ENCODE results near the gene MRGPRD.

Gene MRGPRD

DNA sequence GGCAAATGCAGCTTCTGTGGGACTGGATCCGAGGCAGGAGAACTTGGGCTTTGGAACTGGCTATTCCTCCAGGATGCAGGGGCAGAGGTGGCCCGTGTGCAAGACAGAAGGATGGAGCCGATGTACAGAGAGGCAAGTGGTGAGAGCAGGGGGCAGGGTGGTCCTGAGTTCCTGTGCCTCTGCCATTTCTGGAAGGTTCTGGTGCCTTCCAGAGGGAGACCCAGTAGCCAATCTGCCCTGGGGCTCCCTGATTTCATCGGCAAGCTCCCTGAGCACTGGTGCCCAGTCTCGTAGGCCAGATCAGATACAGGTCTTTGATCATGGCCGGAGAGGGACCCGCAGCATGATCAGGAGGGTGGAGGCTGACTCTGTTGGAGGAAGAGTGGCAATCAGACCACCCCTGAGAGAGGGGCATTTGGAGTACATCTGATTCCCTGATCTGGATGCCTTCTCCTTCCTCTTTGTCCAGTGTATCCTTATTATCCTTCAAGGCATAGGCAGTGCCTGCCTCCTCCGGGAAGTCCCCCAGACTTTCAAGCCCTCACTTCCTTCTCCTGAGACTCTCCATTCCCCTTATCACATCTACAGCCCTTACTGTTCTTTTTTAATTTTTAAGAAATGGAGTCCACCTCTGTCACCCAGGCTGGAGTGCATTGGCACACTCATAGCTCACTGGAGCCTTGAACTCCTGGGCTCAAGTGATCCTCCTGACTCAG is 9.7 kb downstream of the MRGPRD start:
- Mint-ChIP-seq H3K36me3 (no peaks in the 10 kb centered on the region), H3K4me3 (no peak overlapping the region), H3K4me1 (ENCODE audit: low read depth) (peaks cover 6% of the 10 kb centered on the region), H3K27me3 (no peaks in the 10 kb centered on the region), H3K27ac (no peak overlapping the region), H3K9me3 (ENCODE audit: low read depth) (no peaks in the 10 kb centered on the region)

DNA sequence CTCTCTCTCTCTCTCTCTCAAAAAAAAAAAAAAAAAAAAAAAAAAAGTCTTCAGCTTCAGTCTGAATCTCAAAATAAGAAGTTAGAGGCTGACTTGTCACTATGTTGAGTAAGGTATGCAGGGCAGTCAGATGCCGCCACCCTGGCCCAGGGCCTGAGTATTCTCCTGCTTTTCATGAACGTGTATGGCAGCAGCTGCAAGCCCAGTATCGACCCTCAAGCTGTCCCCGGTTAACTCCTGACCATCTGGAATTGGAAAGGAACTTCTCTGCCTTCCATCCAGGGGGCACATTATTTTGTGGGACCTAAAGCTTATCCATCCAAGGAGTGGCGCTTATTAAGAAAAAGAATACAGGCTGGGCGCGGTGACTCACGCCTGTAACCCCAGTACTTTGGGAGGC is 11.4 kb downstream of the MRGPRD start:
- no peaks in the 10 kb centered on the region for H3K36me3 Mint-ChIP-seq
- no peak overlapping the region for H3K27ac Mint-ChIP-seq
- no peaks in the 10 kb centered on the region for H3K9me3 Mint-ChIP-seq (ENCODE audit: low read depth)
- H3K4me1 Mint-ChIP-seq (ENCODE audit: low read depth), result peaks cover 9% of the 10 kb centered on the region
- no peaks in the 10 kb centered on the region for H3K27me3 Mint-ChIP-seq
- H3K4me3 Mint-ChIP-seq, result no peak overlapping the region

- H3K9me3 Mint-ChIP-seq (ENCODE audit: low read depth), result no peaks in the 10 kb centered on the region
Observed at GRCh38 chr11:68968306-68969250, 12.2 kb downstream of the MRGPRD start.

GRCh38 chr11:68966894-68967780 is 13.6 kb downstream of the MRGPRD start:
- Mint-ChIP-seq H3K4me3 (no peak overlapping the region), H3K9me3 (ENCODE audit: low read depth) (no peaks in the 10 kb centered on the region), H3K27ac (no peak overlapping the region), H3K27me3 (no peaks in the 10 kb centered on the region), H3K36me3 (no peaks in the 10 kb centered on the region), H3K4me1 (ENCODE audit: low read depth) (peaks cover 15% of the 10 kb centered on the region)

More at GRCh38 chr11:68968306-68969250, 12.2 kb downstream of the MRGPRD start:
- Mint-ChIP-seq H3K36me3 (no peaks in the 10 kb centered on the region), H3K27me3 (no peaks in the 10 kb centered on the region), H3K4me3 (no peak overlapping the region), H3K4me1 (ENCODE audit: low read depth) (peaks cover 9% of the 10 kb centered on the region), H3K27ac (no peak overlapping the region)

DNA sequence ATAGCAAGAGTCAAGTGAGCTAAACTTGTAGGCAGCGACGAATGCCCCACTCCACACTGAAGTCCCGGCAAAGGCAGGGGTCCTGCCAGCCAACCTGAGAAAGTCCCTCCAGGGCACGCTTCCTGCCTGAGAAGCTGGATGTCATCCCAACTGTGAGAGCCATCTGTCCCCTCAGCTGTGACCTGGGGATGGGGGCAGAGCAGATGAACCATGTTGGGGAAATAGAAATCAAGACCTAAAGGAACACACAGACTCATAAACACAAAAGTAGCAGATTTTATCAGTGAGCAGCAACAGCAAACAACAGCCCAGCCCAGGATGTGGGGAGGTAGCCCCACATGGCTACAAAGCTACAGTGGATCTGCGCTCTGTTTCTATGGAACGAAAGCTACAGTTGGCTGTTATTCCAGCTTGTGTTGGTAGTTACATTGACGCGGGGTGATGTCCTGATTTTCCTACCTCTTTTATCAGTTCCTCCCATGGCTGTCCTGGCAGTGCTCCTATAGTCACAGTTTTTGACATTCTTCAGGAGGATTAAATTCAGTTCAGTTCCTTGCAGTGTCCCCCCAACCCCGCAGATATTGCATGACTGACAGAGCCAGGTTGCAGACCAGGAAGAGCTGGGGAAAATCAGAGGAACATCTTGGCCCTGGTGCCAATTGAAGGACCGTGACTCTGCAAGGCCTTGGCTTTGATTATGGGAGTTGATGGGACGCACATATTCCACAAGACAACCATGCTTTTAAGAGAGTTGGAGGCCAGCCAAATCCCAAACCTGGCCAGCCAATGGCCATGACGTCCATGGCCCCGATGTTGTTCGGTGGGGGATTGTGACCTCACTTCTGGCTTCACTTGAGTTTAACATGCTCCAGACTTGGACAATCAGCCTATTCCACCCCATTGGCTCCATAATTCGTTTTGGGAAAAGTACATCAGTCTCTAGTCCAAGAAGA is 14.6 kb downstream of the MRGPRD start:
- H3K27ac Mint-ChIP-seq, result peak overlapping the region; percentile 22

GRCh38 chr11:68963779-68964178 is 17.0 kb downstream of the MRGPRD start:
- no peak overlapping the region for H3K4me3 Mint-ChIP-seq
- no peak overlapping the region for H3K27ac Mint-ChIP-seq
- H3K36me3 Mint-ChIP-seq, result no peaks in the 10 kb centered on the region
- H3K27me3 Mint-ChIP-seq, result no peaks in the 10 kb centered on the region
- H3K4me1 Mint-ChIP-seq (ENCODE audit: low read depth), result peaks cover 17% of the 10 kb centered on the region
- H3K9me3 Mint-ChIP-seq (ENCODE audit: low read depth), result no peaks in the 10 kb centered on the region

More for the DNA sequence above, 14.6 kb downstream of the MRGPRD start:
- Mint-ChIP-seq H3K4me1 (ENCODE audit: low read depth) (peaks cover 17% of the 10 kb centered on the region), H3K27me3 (no peaks in the 10 kb centered on the region), H3K9me3 (ENCODE audit: low read depth) (no peaks in the 10 kb centered on the region), H3K4me3 (no peak overlapping the region), H3K36me3 (no peaks in the 10 kb centered on the region)

DNA sequence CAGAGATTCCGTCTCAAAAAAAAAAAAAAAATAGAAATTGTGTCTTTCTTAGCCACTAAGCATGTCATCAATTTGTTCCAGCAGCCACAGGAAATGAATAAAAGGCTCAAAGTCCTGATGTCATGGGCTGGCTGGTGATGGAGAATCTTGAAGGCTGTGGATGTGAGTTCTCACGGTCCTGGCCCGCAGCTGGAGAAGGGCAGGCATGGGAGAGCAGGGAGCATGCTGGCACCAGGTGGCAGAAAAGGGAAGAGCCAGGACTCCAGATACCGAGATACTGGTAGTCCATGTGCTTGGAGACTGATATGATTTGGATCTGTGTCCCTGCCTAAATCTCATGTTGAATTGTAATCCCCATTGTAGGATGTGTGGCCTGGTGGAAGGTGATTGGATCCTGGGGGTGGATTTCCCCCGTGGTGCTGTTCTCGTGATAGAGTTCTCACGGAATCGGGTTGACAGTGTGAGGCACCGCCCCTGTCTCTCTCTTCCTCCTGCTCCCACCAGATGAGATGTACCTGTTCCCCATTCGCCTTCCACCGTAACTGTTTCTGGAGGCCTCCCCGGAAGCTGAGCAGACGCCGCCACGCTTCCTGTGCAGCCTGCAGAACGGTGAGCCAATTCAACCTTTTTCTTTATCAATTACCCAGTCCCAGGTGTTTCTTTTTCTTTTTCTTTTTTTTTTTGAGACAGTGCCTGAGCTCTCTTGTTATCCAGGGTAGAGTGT is 18.1 kb downstream of the MRGPRD start:
- peak overlapping the region; percentile 65 for H3K4me3 Mint-ChIP-seq
- no peaks in the 10 kb centered on the region for H3K36me3 Mint-ChIP-seq
- H3K27me3 Mint-ChIP-seq, result no peaks in the 10 kb centered on the region
- H3K4me1 Mint-ChIP-seq (ENCODE audit: low read depth), result peaks cover 17% of the 10 kb centered on the region
- peak overlapping the region; percentile 35 for H3K27ac Mint-ChIP-seq
- H3K9me3 Mint-ChIP-seq (ENCODE audit: low read depth), result no peaks in the 10 kb centered on the region

DNA sequence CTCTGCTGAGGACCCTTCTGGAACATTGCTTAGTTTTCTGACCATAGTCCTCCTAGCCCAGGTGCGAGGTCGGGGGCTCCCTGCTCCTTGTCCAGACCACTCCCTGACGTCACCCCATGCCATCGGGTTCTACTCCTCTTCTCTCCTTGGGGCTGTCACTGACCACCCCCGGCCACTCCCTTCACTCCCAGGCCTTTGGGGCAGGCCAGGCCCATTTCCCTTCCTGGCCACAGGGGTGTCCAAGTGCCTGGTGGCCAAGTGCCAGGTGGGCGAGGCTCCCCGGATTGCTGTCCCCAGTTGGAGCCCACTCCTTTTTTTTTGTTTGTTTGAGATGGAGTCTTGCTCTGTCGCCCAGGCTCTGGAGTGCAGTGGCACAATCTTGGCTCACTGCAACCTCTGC is 19.5 kb downstream of the MRGPRD start:
- Mint-ChIP-seq H3K9me3 (ENCODE audit: low read depth) (no peaks in the 10 kb centered on the region), H3K36me3 (no peaks in the 10 kb centered on the region), H3K27ac (no peak overlapping the region), H3K27me3 (no peaks in the 10 kb centered on the region), H3K4me1 (ENCODE audit: low read depth) (peaks cover 16% of the 10 kb centered on the region), H3K4me3 (no peak overlapping the region)

- Mint-ChIP-seq H3K4me3 (no peak overlapping the region), H3K9me3 (ENCODE audit: low read depth) (no peaks in the 10 kb centered on the region), H3K4me1 (ENCODE audit: low read depth) (peaks cover 9% of the 10 kb centered on the region), H3K27me3 (no peaks in the 10 kb centered on the region), H3K27ac (no peak overlapping the region), H3K36me3 (no peaks in the 10 kb centered on the region)
Observed at GRCh38 chr11:68960294-68961071, 20.3 kb downstream of the MRGPRD start.

DNA sequence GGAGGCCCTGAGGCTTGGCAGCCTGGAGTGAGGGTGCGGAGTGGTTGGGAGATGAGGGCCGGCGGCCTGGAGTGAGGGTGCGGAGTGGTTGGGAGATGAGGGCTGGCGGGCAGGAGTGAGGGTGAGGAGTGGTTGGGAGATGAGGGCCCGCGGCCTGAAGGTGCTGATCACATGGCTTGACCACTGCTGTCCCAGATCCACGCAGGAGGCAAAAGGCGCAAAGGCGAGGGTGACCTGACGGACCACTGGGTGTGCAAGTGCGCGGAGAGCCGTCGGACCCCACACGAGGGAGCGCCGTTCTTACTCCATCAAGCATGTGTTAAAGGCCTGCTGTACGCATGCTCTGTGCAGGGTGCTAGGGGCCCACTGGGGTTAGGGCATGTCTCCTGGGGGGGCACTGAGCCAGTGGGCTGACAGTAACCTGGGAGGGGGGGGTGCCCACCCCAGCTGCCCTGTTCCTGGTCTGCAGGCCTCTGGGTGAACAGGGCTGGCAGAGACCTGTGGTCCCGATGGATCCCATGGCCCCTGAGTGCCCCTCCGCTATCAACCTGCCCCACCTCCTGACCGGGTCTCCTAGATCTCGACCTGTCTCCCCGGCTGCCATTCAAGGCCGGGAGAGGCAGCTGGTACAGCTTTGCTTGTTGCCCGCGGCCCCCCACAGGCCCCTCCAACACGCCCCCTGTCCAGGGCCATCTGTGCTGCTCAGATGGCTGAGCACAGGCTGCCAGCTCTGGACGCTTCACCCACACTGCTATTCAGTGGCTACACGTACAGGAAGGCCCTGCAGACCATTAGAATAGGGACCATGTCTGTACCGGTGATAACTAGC is 21.1 kb downstream of the MRGPRD start:
- H3K4me3 Mint-ChIP-seq, result no peak overlapping the region
- no peaks in the 10 kb centered on the region for H3K9me3 Mint-ChIP-seq (ENCODE audit: low read depth)
- H3K27ac Mint-ChIP-seq, result no peak overlapping the region
- H3K36me3 Mint-ChIP-seq, result no peaks in the 10 kb centered on the region
- no peaks in the 10 kb centered on the region for H3K27me3 Mint-ChIP-seq
- H3K4me1 Mint-ChIP-seq (ENCODE audit: low read depth), result peaks cover 11% of the 10 kb centered on the region

DNA sequence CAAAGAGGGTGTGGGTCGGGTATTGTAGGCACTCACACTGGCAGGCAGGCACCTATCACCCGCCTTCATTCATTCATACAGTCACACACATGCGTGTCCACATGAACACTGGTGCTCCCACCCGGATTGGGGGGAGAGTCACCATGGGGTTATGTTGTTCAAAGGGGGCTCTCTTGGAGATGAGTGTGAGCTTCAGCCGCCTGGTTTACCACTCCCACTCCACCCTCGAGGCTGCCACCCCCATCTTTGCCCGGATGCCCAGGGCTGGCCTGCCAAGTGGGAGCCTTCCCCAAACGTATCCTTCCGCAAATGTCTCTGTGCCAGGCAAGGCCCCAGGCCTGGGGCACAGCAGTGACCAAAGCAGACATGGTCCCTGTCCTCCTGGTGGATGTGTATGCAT is 22.6 kb downstream of the MRGPRD start:
- Mint-ChIP-seq H3K27me3 (no peaks in the 10 kb centered on the region), H3K27ac (no peak overlapping the region), H3K4me1 (ENCODE audit: low read depth) (peaks cover 11% of the 10 kb centered on the region), H3K36me3 (no peaks in the 10 kb centered on the region), H3K4me3 (no peak overlapping the region), H3K9me3 (ENCODE audit: low read depth) (no peaks in the 10 kb centered on the region)

GRCh38 chr11:68956547-68957254 is 24.1 kb downstream of the MRGPRD start:
- Mint-ChIP-seq H3K27me3 (no peaks in the 10 kb centered on the region), H3K4me3 (no peak overlapping the region)

More at GRCh38 chr11:68956547-68957254, 24.1 kb downstream of the MRGPRD start:
- Mint-ChIP-seq H3K27ac (no peak overlapping the region), H3K4me1 (ENCODE audit: low read depth) (peaks cover 3% of the 10 kb centered on the region), H3K9me3 (ENCODE audit: low read depth) (no peaks in the 10 kb centered on the region), H3K36me3 (no peaks in the 10 kb centered on the region)

All from activated naive CD8-positive, alpha-beta T cell (primary cell).